A673 (cell line): ENCODE results near the gene TNFRSF14. TPM values are rescaled to one million over a fixed set of nuclear protein-coding genes. Genes with fewer than 3 reads are reported as not detected.

Source experiments
- BruUV-seq: library from RNA; stranded (reverse); fragments of 400-500 nt; replicated peaks from 2 replicates; lab custom pipeline; 2021; lab: Mats Ljungman, UMichigan
- CTCF ChIA-PET: fragments of 300-600 bp; sonication (Branson Sonifier 250); formaldehyde crosslinking; loops from one replicate; lab custom pipeline; 2022; ENCODE audit warnings: antibody characterized with exemption; lab: Charles Lee
- POLR2A ChIA-PET: fragments of 300-600 bp; sonication (Branson Sonifier 250); formaldehyde crosslinking; loops from one replicate; lab custom pipeline; 2022; ENCODE audit warnings: antibody characterized with exemption; ENCODE audit not compliant: low non-redundant PET; lab: Charles Lee
- DNase-seq: peaks from one replicate; pipeline ENCODE4 v3.0.0-alpha.2; 2015; ENCODE audit warnings: low spot score
- H3K27ac ChIP-seq: fragments of 200-600 bp; sonication (generic); 2 replicates; pipeline ENCODE4 v1.5.1; 2016; ENCODE audit warnings: mixed run types, low read depth, mild to moderate bottlenecking, mixed read lengths, antibody characterized with exemption, low read length; ENCODE audit not compliant: poor library complexity, severe bottlenecking
- H3K27me3 ChIP-seq: fragments of 200-600 bp; sonication (generic); replicated peaks from 2 replicates; pipeline ENCODE4 v1.6.1; 2017; ENCODE audit warnings: mixed run types, low read depth, mild to moderate bottlenecking, mixed read lengths, antibody characterized with exemption, low read length; ENCODE audit not compliant: insufficient read depth, poor library complexity
- H3K36me3 ChIP-seq: fragments of 200-600 bp; sonication (generic); 2 replicates; pipeline ENCODE4 v1.6.1; 2016; ENCODE audit warnings: mixed run types, mild to moderate bottlenecking, mixed read lengths, antibody characterized with exemption, low read length; ENCODE audit not compliant: insufficient read depth, poor library complexity, severe bottlenecking
- H3K4me1 ChIP-seq: fragments of 200-600 bp; sonication (generic); 2 replicates; pipeline ENCODE4 v1.6.1; 2017; ENCODE audit warnings: mixed run types, mild to moderate bottlenecking, mixed read lengths, antibody characterized with exemption, low read length; ENCODE audit not compliant: insufficient read depth, poor library complexity, severe bottlenecking
- H3K4me3 ChIP-seq: fragments of 200-600 bp; sonication (generic); 2 replicates; pipeline ENCODE4 v1.5.1; 2016; ENCODE audit warnings: low read depth, mixed run types, mild to moderate bottlenecking, mixed read lengths, low read length; ENCODE audit not compliant: poor library complexity, severe bottlenecking
- H3K9me3 ChIP-seq: fragments of 200-600 bp; sonication (generic); 2 replicates; pipeline ENCODE4 v1.6.1; 2016; ENCODE audit warnings: mixed run types, low read depth, mild to moderate bottlenecking, mixed read lengths, antibody characterized with exemption, low read length; ENCODE audit not compliant: poor library complexity, severe bottlenecking
- CTCF ChIP-seq: fragments of 300-800, 200-600 bp; sonication (generic); conservative IDR thresholded peaks from 2 replicates; pipeline ENCODE4 v1.5.1; 2017; ENCODE audit warnings: low read depth, mild to moderate bottlenecking, antibody characterized with exemption, low read length, moderate library complexity, mixed read lengths
- EZH2 ChIP-seq: fragments of 200-600 bp; sonication (generic); IDR thresholded peaks from 2 replicates; pipeline ENCODE4 v1.6.1; 2017; ENCODE audit warnings: borderline replicate concordance, low read depth, mild to moderate bottlenecking, mixed read lengths, antibody characterized with exemption, low read length; ENCODE audit not compliant: poor library complexity, severe bottlenecking
- intact Hi-C: fragments of 100-400 bp; cut with micrococcal nuclease; formaldehyde crosslinking; loops from one replicate; pipeline ENCODE4 v1.10.0; 2022; ENCODE audit not compliant: unreplicated experiment
- total RNA-seq: library from RNA; stranded (reverse); gene quantifications from 2 replicates; pipeline ENCODE4 v1.2.3, GENCODE V29; 2021

The TNFRSF14 gene
- total RNA-seq, 1 experiment from 2014 or later, result 4.6 TPM

DNA sequence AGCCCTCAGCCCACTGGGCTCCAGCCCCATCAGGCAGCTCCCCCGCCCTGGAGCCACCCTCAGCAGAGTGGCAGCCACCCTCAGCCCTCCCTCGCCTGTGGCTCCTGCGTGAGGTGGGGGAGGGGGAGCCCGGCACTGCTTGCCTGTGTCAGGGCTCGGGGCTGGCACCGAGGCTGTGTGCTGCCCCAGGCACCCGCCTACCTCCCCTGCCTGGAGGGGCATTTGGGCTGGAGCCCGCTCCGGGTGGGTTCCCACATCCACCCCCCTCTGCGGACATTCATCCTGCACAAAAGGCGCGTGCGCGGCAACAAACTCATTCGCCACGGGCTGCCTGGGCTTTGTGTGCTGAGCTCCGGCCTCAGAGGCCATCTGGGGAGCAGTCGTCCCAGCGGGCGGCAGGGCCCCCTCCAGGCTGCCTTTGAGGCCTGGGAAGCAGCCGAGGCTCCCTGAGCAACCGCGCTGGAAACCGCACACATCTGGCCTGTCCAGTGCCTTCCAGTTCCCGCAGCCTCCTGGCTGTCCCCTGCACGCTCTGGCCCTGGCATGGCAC, 12.6 kb upstream of the TNFRSF14 start:
- no peak overlapping the region for H3K4me3 ChIP-seq
- DNase-seq, result no peak
- H3K27me3 ChIP-seq, result no peaks in the 10 kb centered on the region
- no peaks in the 10 kb centered on the region for H3K9me3 ChIP-seq
- no peak overlapping the region for H3K27ac ChIP-seq
- ChIA-PET CTCF (no interaction called here), POLR2A (no interaction called here)
- H3K36me3 ChIP-seq, result no peaks in the 10 kb centered on the region
- no TSS peak for BruUV-seq
- intact Hi-C loops, result no loop called here
- no peak for TF ChIP-seq EZH2
- TF ChIP-seq CTCF, result no peak
- peaks cover 37% of the 10 kb centered on the region for H3K4me1 ChIP-seq

- DNase-seq, result no peak
- Histone ChIP-seq H3K36me3 (no peaks in the 10 kb centered on the region), H3K27me3 (no peaks in the 10 kb centered on the region), H3K4me3 (no peak overlapping the region), H3K27ac (no peak overlapping the region), H3K4me1 (peaks cover 37% of the 10 kb centered on the region), H3K9me3 (no peaks in the 10 kb centered on the region)
- POLR2A ChIA-PET, result no interaction called here
- intact Hi-C loops, result no loop called here
- no TSS peak for BruUV-seq
- CTCF ChIA-PET, result no interaction called here
- TF ChIP-seq EZH2, result no peak
- TF ChIP-seq CTCF, result no peak
Observed at GRCh38 chr1:2544093-2544874, 11.9 kb upstream of the TNFRSF14 start.

DNA sequence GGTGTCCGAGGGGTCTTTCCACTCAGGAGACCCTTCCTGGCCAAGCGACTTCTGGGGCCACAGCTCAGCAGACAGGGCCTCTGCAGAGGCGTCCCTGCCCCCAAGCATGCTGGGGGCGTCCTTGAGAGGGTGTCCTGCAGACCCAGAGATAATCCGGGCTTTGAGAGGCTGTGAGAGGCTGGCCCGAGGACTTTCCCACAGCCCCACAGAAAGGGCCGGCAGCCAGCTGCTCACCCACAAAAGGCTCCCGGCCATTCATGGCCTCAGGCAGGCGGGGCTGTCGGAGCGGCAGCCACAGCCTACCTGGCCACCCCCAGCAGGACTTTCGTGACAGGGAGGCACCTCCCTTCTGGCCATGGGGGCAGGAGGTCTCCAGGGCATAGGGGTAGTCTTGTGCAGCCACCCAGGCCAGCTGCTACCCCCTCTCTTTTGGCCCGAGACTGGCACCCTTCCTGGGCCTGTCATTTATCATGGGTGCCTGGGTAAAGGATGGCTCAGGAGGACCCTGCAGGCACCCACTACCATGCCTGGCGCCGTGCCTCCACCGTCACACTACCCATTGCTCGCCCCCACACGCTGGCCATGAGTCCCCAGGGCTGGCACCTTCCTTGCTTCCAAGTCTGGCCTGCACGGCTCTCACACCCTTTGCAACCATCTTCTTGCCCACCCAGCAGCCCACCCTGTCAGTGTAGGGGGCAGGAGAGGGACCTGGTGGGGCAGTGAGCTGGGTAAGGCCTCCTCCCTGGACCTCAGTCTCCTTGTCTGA, 11.1 kb upstream of the TNFRSF14 start:
- no peak for DNase-seq
- Histone ChIP-seq H3K4me3 (no peak overlapping the region), H3K36me3 (no peaks in the 10 kb centered on the region), H3K27ac (peak overlapping the region; percentile 65), H3K4me1 (peaks cover 37% of the 10 kb centered on the region), H3K27me3 (no peaks in the 10 kb centered on the region), H3K9me3 (no peaks in the 10 kb centered on the region)
- TF ChIP-seq EZH2 (no peak), CTCF (no peak)
- CTCF ChIA-PET, result no interaction called here
- POLR2A ChIA-PET, result no interaction called here
- intact Hi-C loops, result loop anchor here (5.0 kb wide), 1 partner anchor 348 kb away; no protein-coding TSS in a partner anchor
- BruUV-seq, result no TSS peak
